ENCODE results near the gene SLITRK3.

DNA sequence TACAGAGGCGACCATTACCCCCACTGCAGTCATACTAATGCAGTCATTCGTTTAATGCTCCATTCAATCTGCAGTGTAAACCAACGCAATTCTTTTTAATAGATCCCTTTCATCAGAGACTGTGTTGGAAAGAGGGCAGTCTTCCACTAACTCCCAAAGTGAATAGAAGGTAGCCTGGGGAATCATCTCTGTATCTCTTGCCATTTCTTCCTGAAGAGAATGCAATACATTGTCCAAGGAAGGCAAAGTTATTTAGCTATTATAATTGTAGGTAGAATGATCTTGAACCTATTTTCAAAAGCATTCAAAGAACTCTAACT is 1.3 kb upstream of the SLITRK3 start:
- TF ChIP-seq, protein P1, sequence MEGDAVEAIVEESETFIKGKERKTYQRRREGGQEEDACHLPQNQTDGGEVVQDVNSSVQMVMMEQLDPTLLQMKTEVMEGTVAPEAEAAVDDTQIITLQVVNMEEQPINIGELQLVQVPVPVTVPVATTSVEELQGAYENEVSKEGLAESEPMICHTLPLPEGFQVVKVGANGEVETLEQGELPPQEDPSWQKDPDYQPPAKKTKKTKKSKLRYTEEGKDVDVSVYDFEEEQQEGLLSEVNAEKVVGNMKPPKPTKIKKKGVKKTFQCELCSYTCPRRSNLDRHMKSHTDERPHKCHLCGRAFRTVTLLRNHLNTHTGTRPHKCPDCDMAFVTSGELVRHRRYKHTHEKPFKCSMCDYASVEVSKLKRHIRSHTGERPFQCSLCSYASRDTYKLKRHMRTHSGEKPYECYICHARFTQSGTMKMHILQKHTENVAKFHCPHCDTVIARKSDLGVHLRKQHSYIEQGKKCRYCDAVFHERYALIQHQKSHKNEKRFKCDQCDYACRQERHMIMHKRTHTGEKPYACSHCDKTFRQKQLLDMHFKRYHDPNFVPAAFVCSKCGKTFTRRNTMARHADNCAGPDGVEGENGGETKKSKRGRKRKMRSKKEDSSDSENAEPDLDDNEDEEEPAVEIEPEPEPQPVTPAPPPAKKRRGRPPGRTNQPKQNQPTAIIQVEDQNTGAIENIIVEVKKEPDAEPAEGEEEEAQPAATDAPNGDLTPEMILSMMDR (IDR thresholded peaks at IDR 0.05): no peak
- no peak for TF ChIP-seq EZH2 (IDR thresholded peaks at IDR 0.05)
- no peak for TF ChIP-seq EZH2phosphoT487 (IDR thresholded peaks at IDR 0.05)

All from neural progenitor cell (in vitro differentiated cells).